Stimulated activated CD4-positive, alpha-beta T cell treated with anti-CD3 and anti-CD28 coated beads, Interleukin-15, amount 100 ng/mL, for 48 hours (primary cell): ENCODE results near the gene FBL.
"Not testable (repeated sequence)": the region's sequence is repeated elsewhere in the genome, so short reads cannot be mapped to it uniquely, and the experiment has no call there.

ENCODE experiments used
- DNase-seq, 2 donors: peaks; one replicate each; pipeline ENCODE4 v3.0.0-alpha.2; 2020; ENCODE audit warnings: low read depth in 2 of 2

The FBL gene

DNA sequence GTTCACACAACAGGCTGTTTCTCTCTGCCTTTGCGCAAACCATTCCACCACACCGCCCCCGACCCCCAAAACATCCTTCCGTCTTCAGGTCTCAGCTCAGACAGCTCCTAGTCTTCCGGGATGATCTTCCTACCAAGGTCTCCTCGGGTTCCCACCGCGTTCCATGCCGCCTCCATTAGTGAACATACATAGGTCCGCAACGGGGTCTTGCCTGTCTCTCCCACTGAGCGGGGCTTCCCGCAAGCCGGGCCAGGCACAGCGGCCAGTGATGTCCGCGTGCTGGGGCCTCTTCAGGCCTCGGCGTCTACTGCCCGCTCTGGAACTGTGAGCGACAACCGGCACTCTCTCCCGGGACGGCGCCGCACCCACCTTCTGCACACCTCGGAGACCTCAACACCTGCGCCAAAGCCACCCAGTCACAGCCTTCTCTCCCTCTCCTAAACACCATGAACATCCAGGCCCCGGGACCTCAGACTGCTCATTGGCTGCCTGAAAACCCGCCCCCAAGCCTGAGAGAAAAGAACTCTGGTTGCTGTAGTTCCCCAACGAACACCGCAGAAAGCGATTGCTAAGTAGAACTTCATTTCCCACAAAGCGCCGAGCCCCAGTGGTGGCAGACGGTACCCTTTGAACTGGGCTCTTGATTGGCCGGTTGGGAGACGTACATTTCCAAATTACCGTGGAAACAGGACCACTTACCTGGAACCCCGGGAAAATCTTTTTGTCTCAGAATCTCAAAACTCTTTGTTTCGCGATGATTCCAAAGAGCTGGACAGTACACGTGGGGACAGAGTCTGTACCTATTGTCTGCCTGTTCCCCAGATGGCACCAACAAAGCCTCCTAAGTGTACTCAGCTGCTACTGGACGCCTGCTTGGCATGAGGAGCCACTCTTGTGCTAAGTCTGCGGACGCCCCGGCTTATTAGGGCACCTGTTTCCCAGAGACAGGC lies 21.8 kb downstream of the FBL start:
- DNase-seq = peak; percentile 82 to 85

DNA sequence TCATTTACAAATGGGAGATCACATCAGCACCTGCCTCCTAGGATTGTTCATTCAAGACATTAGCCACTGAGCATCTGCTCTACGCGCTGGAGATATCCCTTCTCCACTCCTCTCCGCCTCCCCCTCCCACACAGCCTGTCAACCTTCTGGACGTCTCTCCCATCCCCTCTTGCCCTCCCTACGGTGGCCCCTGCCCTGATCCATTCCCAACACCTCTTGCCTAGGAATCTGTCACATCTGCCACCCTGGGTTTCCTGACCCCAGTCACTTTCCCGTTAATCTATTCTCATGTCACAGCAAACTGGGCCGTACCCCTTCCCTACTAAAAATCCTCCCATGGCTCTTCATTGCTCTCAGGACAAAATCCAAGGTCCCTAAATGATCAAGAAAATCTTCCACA lies 22.5 kb downstream of the FBL start:
- DNase-seq = no peak

DNA sequence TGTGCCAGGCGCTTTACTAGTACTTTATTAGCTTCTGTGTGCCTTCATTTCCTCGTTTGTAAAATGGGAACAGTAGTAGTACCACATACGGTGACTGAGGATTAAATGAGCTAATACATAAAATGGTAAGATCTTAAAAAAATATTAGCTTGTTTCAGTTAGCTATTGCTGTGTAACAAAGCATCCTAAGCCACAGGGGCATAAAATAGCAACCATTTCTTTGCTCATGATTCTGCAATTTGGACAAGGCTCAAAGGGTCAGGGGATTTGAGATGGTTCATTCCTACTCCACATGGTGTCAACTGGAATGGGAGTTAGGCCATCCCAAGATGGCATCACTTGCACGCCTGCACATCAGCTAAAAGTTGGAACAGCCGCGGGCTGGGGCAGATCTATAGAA lies 25.5 kb downstream of the FBL start:
- no peak for DNase-seq

DNA sequence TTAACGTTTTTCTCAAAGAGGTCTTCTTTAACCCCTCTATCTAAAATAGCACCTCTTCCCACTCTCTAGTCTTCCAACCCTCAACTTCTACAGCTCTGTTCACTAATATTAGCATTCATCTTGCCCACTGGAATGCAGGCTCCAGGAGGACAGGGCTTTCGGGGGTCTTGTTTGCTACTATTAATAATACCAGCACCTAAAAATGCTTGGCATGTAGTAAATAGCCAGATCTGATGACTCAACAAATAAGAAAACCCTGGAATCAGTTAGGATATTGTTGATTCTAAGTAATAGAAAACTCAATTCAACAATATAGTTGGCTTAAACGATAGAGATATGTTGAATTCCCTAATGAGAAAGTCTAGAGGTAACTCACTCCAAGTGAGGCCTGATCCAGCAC lies 26.4 kb downstream of the FBL start:
- DNase-seq = no peak

DNA sequence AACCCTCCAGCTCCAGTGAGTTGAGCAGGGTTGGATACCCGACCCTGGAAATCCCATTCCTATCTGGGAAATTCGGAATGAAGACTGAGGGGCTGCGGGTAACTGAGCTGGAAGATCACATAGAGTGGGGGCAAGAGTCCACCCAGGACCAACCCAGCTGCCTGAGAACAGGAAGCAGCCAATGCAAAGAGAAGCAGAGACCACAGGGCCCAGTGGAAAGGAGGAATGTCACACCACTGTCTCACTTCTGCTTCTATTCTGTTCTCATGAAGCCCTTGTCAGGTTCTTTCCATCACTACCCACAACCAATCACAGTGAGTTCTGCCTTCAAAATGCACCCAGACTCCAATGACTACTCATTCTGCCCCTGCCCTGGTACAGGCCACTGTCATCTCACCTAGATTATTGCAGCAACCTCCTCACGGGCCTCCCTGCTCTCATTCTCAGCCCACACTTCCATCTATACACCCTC lies 27.5 kb downstream of the FBL start:
- no peak for DNase-seq

- no peak for DNase-seq
Measured at GRCh38 chr19:39817888-39818561, 28.2 kb downstream of the FBL start.

DNA sequence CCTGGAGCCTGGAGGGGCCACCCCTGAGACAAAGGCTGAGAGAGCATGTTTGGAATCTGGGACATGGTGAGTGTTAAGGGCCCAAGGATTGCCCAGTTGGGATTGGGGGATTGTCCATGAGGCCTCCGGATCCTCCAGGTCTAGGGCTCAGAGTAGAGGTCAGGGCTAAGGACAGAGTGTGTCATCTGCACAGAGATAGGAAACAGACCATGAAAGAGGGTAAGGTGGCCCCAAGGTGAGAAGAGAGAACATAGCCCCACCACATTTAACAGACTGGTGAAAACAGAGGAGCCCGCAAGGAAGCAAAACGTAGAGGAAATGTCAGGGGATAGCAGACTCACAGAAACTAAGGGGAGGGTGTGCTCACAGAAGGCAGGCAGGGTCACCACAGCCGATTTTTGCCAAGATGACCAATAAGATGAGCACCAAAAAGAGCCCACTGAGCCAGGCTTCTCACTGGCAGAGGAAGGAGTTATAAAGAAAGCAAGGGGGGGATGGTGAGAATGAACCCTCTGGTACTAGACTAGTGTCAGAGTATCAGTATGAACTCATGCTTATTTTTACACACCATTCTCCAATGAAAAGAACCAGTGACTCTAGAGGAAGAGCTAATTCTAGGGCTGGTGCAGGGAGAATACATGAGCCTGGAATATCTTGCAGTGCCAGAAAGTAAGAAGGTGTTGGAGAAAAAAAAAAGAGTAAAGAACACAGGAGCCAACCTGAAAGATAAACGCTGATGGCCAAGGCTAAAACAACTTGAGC lies 29.7 kb downstream of the FBL start:
- no peak for DNase-seq

GRCh38 chr19:39814595-39814994 lies 31.6 kb downstream of the FBL start:
- no peak for DNase-seq

DNA sequence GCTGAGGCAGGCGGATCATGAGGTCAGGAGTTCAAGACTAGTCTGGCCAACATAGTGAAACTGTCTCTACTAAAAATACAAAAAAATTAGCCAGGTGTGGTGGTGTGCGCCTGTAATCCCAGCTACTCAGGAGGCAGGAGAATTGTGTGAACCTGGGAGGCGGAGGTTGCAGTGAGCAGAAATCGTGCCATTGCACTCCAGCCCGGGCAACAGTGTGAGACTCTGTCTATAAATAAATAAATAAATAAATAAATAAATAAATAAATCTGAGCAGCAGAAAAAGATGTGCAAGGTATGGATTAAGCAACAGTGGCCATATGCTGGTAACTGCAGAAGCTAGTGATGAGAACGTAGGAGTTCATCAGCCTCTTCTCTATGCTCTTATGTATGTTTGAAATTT lies 32.1 kb downstream of the FBL start:
- not testable (repeated sequence) for DNase-seq

GRCh38 chr19:39813264-39813993 lies 32.8 kb downstream of the FBL start:
- DNase-seq = no peak

GRCh38 chr19:39811064-39811463 lies 35.1 kb downstream of the FBL start:
- no peak for DNase-seq

DNA sequence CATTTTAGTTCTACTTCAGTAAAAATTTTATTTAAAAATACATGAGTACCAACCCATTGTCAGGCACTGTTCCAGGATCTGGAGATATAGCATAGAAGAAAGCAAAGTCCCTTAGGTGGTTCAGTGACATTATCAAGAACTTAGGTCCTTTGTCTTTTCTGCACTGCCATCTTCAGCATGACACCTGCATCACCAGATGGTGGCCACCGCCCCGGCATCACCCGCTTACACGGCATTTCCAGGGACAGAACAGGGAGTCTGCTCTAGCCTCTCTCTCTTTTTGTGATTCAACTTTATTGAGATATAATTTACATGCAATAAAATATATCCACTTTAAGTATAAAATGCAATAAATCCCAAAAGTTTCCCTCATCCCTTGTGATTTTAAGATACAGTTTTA lies 35.8 kb downstream of the FBL start:
- DNase-seq = no peak

GRCh38 chr19:39809368-39809767 lies 36.8 kb downstream of the FBL start:
- no peak for DNase-seq

GRCh38 chr19:39808688-39809087 lies 37.5 kb downstream of the FBL start:
- not testable (repeated sequence) for DNase-seq

DNA sequence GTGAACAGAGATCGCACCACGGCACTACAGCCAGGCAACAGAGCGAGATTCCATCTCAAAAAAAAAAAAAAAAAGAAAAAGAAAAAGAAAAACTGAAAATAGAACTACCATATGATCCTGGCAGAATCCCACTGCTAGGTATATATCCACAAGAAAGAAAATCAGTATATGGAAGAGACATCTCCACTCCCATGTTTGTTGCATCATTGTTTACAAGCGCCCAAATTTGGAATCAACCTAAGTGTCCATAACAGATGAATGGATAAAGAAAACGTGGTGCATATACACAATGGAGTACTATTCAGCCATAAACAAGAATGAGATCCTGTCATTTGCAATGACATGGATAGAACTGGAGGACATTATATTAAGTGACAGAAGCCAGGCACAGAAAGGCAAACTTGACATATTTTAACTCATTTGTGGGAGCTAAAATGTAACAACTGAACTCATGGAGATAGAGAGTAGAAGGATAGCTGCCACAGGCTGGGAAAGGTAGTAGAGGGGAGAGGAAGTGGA lies 38.3 kb downstream of the FBL start:
- DNase-seq = no peak

DNA sequence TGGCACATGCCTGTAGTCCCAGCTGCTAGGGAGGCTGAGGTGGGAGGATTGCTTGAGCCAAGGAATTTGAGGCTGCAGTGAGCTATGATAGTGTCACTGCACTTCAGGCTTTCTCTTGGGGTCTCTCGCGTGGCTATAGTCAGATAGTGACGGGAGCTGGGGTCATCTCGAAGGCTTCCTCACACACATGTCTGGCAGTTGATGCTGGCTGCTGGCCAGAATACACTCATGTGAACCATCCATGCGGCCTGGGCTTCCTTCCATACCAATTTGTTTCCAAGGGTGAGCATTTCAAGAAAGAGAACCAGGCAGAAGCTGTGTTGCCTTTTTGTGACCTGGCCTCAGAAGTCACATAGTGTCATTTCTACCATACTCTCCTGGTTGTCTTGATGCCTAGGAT lies 41.1 kb downstream of the FBL start:
- DNase-seq = no peak

DNA sequence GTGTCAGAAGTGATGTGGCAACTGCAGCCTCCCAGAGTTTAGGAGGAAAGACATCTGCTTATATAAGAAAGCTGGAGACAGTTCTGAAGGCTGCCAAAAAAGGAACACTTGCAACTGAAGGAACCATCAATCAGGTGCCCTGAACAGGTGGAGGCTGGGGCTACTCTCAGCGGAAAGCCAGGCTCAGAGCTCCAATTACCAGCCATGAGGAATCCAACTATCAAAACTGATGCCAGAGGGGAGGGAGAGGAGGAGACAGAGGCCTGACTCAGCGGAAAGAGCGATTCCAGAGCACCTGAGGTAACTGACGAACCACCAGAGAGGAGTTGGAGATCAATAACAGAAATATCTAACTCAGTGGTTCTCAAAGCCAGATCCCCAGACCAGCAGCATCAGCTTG lies 43.2 kb downstream of the FBL start:
- DNase-seq = no peak

DNA sequence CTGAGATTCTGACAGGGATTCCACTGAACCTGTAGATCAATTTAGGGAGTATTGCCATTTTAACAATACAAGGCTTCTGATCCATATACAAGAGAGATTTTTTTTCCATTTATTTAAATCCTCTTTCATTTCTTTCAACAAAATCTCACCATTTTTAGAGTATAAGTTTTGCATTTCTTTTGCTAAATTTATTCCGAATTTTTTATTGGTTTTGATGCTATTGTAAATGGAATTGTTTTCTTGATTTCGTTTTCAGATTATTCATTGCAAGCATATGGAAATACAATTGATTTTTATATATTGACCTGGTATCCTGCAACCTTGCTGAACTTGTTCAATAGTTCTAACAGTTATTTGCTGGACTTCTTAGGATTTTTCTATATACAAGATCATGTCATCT lies 49.1 kb downstream of the FBL start:
- DNase-seq = no peak

- DNase-seq = no peak
Measured at GRCh38 chr19:39796000-39796498, 50.1 kb downstream of the FBL start.

- no peak for DNase-seq
Measured at GRCh38 chr19:39795001-39795400, 51.2 kb downstream of the FBL start.

DNA sequence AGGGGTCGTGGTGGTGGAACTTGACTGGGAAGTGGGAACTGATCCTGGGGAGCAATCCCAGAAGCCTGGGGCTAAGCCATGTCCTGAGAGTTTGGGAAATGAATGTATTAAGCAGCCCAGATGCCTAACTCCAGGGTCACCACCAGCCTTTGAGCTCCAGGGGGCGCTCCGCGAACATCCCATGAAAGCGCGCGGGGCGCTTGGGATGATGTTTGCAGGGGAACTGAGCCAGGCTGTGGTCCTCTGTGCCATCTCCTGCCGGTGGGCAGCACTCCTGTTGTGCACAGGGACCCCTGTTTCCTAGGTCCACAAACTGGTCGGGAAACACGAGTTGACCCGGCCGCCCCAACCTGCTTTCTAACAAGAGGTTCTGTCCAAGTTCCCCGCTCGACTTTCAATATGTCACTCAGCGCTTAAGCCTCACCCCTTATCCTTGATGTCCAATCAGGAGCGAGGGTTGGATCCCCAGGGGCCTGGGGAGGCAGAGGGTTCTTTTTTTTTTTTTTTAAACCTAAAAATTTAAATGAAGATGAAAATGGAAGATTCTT lies 53.1 kb downstream of the FBL start:
- DNase-seq = peak; percentile 41 to 68
